ENCODE results near the gene RLBP1.

RLBP1 gene

GRCh38 chr15:89209057-89209456 is 12.3 kb downstream of the RLBP1 start:
- H3K27ac ChIP-seq (replicated peaks) = no peak overlapping the region
- no peak for TF ChIP-seq CTCF (IDR thresholded peaks at IDR 0.05; ENCODE audit: insufficient read depth, low read length)
- no peak overlapping the region for H3K4me3 ChIP-seq (replicated peaks; ENCODE audit: insufficient read depth, low read length)
- H3K27me3 ChIP-seq (ENCODE audit: insufficient read depth, poor library complexity, severe bottlenecking) = no peaks in the 10 kb centered on the region
- no peak for DNase-seq (ENCODE audit: low read depth in 1 of 2, low spot score in 1 of 2)

GRCh38 chr15:89208256-89208655 is 13.1 kb downstream of the RLBP1 start:
- Histone ChIP-seq H3K27ac (replicated peaks) (no peak overlapping the region), H3K27me3 (ENCODE audit: insufficient read depth, poor library complexity, severe bottlenecking) (no peaks in the 10 kb centered on the region), H3K4me3 (replicated peaks; ENCODE audit: insufficient read depth, low read length) (no peak overlapping the region)
- DNase-seq (ENCODE audit: low read depth in 1 of 2, low spot score in 1 of 2) = no peak
- no peak for TF ChIP-seq SPI1 (IDR thresholded peaks at IDR 0.05; ENCODE audit: borderline replicate concordance, low read depth)
- TF ChIP-seq CTCF (IDR thresholded peaks at IDR 0.05; ENCODE audit: insufficient read depth, low read length) = no peak
- TF ChIP-seq POLR2AphosphoS5 (IDR thresholded peaks at IDR 0.05; ENCODE audit: low read depth) = no peak
- no peak for TF ChIP-seq REST (IDR thresholded peaks at IDR 0.05; ENCODE audit: insufficient replicate concordance, low read depth)
- TF ChIP-seq GABPA (IDR thresholded peaks at IDR 0.05; ENCODE audit: low read depth) = no peak

GRCh38 chr15:89206908-89207331 is 14.5 kb downstream of the RLBP1 start:
- Histone ChIP-seq H3K27me3 (ENCODE audit: insufficient read depth, poor library complexity, severe bottlenecking) (no peaks in the 10 kb centered on the region), H3K27ac (replicated peaks) (no peak overlapping the region), H3K4me3 (replicated peaks; ENCODE audit: insufficient read depth, low read length) (no peak overlapping the region)
- TF ChIP-seq GABPA (IDR thresholded peaks at IDR 0.05; ENCODE audit: low read depth) (no peak), SPI1 (IDR thresholded peaks at IDR 0.05; ENCODE audit: borderline replicate concordance, low read depth) (no peak), REST (IDR thresholded peaks at IDR 0.05; ENCODE audit: insufficient replicate concordance, low read depth) (no peak), CTCF (IDR thresholded peaks at IDR 0.05; ENCODE audit: insufficient read depth, low read length) (peak; percentile 91)
- peak; percentile 36 to 71 for DNase-seq (ENCODE audit: low read depth in 1 of 2, low spot score in 1 of 2)

GRCh38 chr15:89205991-89206585 is 15.3 kb downstream of the RLBP1 start:
- TF ChIP-seq POLR2AphosphoS5 (IDR thresholded peaks at IDR 0.05; ENCODE audit: low read depth) = no peak
- TF ChIP-seq SPI1 (IDR thresholded peaks at IDR 0.05; ENCODE audit: borderline replicate concordance, low read depth) = no peak
- no peak for TF ChIP-seq CTCF (IDR thresholded peaks at IDR 0.05; ENCODE audit: insufficient read depth, low read length)
- TF ChIP-seq REST (IDR thresholded peaks at IDR 0.05; ENCODE audit: insufficient replicate concordance, low read depth) = no peak
- TF ChIP-seq GABPA (IDR thresholded peaks at IDR 0.05; ENCODE audit: low read depth) = no peak
- H3K27ac ChIP-seq (replicated peaks) = no peak overlapping the region
- H3K4me3 ChIP-seq (replicated peaks; ENCODE audit: insufficient read depth, low read length) = no peak overlapping the region
- DNase-seq (ENCODE audit: low read depth in 1 of 2, low spot score in 1 of 2) = no peak
- H3K27me3 ChIP-seq (ENCODE audit: insufficient read depth, poor library complexity, severe bottlenecking) = no peaks in the 10 kb centered on the region

All from HL-60 (cell line).